Small intestine (tissue), 7 donors: ENCODE results near the gene GOLGB1. TPM values are rescaled to one million over a fixed set of nuclear protein-coding genes. Genes with fewer than 3 reads are reported as not detected.

ENCODE experiments used
- DNase-seq, 2 donors: peaks; one replicate each; pipeline versions ENCODE4 v3.0.0 to v3.0.0-alpha.2; 2013
- FAIRE-seq: peaks from 2 replicates; lab custom pipeline; 2012; peaks lifted over from hg19 to GRCh38; lab: Jason Lieb, UNC
- H3K27ac ChIP-seq, 3 donors: one replicate each; pipeline ENCODE4 v1.5.1; 2013; ENCODE audit warnings: low read length in 2 of 3, mild to moderate bottlenecking in 2 of 3, control low read depth in 1 of 3, inconsistent platforms in 1 of 3, low read depth in 1 of 3, moderate library complexity in 1 of 3
- H3K27me3 ChIP-seq, 3 donors: one replicate each; pipeline ENCODE4 v1.6.1; 2013; ENCODE audit warnings: low read length in 3 of 3, inconsistent platforms in 1 of 3; ENCODE audit not compliant: control insufficient read depth in 3 of 3, insufficient read depth in 3 of 3
- H3K36me3 ChIP-seq, 3 donors: one replicate each; pipeline ENCODE4 v1.6.1; 2013; ENCODE audit warnings: low read length in 3 of 3, inconsistent platforms in 1 of 3, low read depth in 1 of 3, mild to moderate bottlenecking in 1 of 3, moderate library complexity in 1 of 3; ENCODE audit not compliant: control insufficient read depth in 3 of 3, insufficient read depth in 2 of 3
- H3K4me1 ChIP-seq, 3 donors: one replicate each; pipeline ENCODE4 v1.6.1; 2013; ENCODE audit warnings: low read length in 2 of 3, inconsistent platforms in 1 of 3, low read depth in 1 of 3, mild to moderate bottlenecking in 1 of 3, moderate library complexity in 1 of 3; ENCODE audit not compliant: control insufficient read depth in 3 of 3, insufficient read depth in 2 of 3
- H3K4me3 ChIP-seq, 3 donors: one replicate each; pipeline ENCODE4 v1.5.1; 2013; ENCODE audit warnings: low read length in 3 of 3, control low read depth in 1 of 3, inconsistent platforms in 1 of 3, low read depth in 1 of 3, mild to moderate bottlenecking in 1 of 3, moderate library complexity in 1 of 3
- H3K9me3 ChIP-seq, 2 donors: one replicate each; pipeline ENCODE4 v1.6.1; 2013; ENCODE audit warnings: low read depth in 1 of 2, low read length in 1 of 2; ENCODE audit not compliant: control insufficient read depth in 2 of 2, insufficient read depth in 1 of 2
- WGBS, 3 donors: extraction: QIAGEN DNeasy Blood & Tissue Kit; methylation state at CpG; one replicate each; pipeline ENCODE4 v1.1.7; 2013; 5-methylcytosine and 5-hydroxymethylcytosine counted together
- polyA plus RNA-seq, 4 donors: library from polyadenylated mRNA; stranded (reverse) in 3 of 4; unstranded in 1 of 4; fragments of 200-250 nt in 3 of 4; fragments of 120-200 nt in 1 of 4; gene quantifications; one replicate each; pipeline versions ENCODE4 v1.2.1 to v1.2.3, GENCODE V29; 2013
- donor health status: healthy with polysubstance abuse.
- donor health status: control.
- donor health status: control.
- donor health status: Bipolar disorder and iron deficiency.
- donor health status: healthy.

Gene GOLGB1
- polyA plus RNA-seq, 4 donors, result 17.3 to 65.1 (median 25.5) TPM

GRCh38 chr3:121648219-121648958 is 101.2 kb downstream of the GOLGB1 start:
- Histone ChIP-seq H3K4me3 (no peak overlapping the region), H3K27ac (no peak overlapping the region), H3K36me3 (peaks cover 0 to 4% (median 2%) of the 10 kb centered on the region in 3 donors), H3K9me3 (no peaks in the 10 kb centered on the region), H3K4me1 (no peaks in the 10 kb centered on the region), H3K27me3 (no peaks in the 10 kb centered on the region)
- FAIRE-seq (no peak), DNase-seq (no peak)
- 69 to 92% (median 92%) methylated on average over 6 of the region's 6 CpGs for WGBS, 3 donors

DNA sequence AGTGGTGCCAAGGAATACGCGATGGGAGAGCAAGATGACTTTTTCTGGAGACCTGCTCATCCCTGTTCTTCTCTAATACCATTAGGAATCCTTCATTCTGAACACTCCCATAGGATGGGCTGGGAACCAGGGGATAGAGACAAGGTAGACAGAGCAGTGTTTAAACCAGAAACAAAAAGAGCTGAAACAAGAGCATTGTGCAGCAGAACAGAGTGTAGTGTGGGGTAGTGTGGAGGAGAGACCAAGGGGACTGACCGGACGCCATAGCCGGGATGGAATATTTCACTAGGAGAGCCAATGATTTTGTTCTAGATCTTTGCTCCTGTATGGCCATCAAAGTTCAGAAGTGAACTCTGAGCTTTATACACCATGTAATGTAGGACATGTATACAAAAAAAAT is 104.5 kb downstream of the GOLGB1 start:
- no peaks in the 10 kb centered on the region for H3K27me3 ChIP-seq
- H3K4me1 ChIP-seq, result no peaks in the 10 kb centered on the region
- peaks cover 0 to 4% (median 2%) of the 10 kb centered on the region in 3 donors for H3K36me3 ChIP-seq
- no peak for DNase-seq
- 97 to 98% (median 98%) methylated on average over 5 of the region's 5 CpGs for WGBS, 3 donors
- H3K27ac ChIP-seq, result no peak overlapping the region
- no peak overlapping the region for H3K4me3 ChIP-seq
- H3K9me3 ChIP-seq, result no peaks in the 10 kb centered on the region
- no peak for FAIRE-seq

- Histone ChIP-seq H3K36me3 (peaks cover 0 to 5% (median 4%) of the 10 kb centered on the region in 3 donors), H3K27ac (no peak overlapping the region), H3K27me3 (no peaks in the 10 kb centered on the region), H3K9me3 (no peaks in the 10 kb centered on the region), H3K4me1 (no peaks in the 10 kb centered on the region), H3K4me3 (no peak overlapping the region)
- DNase-seq (no peak), FAIRE-seq (no peak)
- WGBS, 3 donors, result 88 to 90% (median 89%) methylated on average over 9 of the region's 9 CpGs
Measured at GRCh38 chr3:121642601-121643314, 106.8 kb downstream of the GOLGB1 start.

DNA sequence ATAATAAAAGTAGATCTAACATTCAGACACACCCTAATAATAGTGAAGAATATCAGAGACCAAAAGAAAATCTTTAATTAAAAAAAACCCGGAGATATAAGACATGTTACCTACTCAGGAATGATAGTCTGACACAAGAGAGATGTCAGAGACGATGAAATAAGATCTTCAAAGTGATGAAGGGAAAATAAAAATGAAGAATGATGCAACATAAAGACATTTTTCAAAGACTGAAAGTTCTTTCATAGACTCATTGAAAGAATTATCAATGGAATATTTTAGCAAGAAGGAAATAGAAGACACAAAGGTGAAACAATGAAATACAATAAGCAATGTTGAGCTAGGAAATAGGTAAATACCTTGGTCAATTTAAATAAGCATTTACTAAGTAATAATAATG is 108.4 kb downstream of the GOLGB1 start:
- DNase-seq, result no peak
- FAIRE-seq, result no peak
- peaks cover 0 to 7% (median 4%) of the 10 kb centered on the region in 3 donors for H3K36me3 ChIP-seq
- H3K9me3 ChIP-seq, result no peaks in the 10 kb centered on the region
- no peaks in the 10 kb centered on the region for H3K4me1 ChIP-seq
- H3K27me3 ChIP-seq, result no peaks in the 10 kb centered on the region
- no peak overlapping the region for H3K4me3 ChIP-seq
- 89 to 98% (median 92%) methylated on average over 2 of the region's 2 CpGs for WGBS, 3 donors
- H3K27ac ChIP-seq, result no peak overlapping the region

GRCh38 chr3:121637922-121638321 is 111.6 kb downstream of the GOLGB1 start:
- Histone ChIP-seq H3K9me3 (no peaks in the 10 kb centered on the region), H3K4me3 (no peak overlapping the region), H3K27me3 (no peaks in the 10 kb centered on the region), H3K27ac (no peak overlapping the region), H3K36me3 (peaks cover 0 to 5% (median 3%) of the 10 kb centered on the region in 3 donors), H3K4me1 (no peaks in the 10 kb centered on the region)
- 90 to 100% (median 94%) methylated on average over 1 of the region's 1 CpG for WGBS, 3 donors
- no peak for FAIRE-seq
- no peak for DNase-seq

DNA sequence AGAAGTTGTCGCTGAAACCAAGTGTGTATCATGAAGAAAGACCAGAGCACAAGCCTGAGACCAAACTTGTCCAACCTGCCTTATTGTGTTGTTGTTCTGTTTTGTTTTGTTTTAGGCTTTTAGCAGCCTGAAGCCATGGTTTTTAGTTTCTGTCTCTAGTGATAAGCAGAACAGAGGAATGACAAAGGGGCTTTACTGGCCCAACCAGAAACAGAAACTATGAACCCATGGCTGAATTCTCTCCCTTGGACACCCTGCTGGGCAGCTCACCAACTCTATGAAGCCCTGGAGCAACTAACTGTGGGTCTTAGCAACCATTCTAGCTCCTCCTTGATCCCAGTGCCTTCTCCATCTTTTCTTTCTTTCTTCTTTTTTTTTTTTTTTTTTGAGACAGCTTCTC is 119.2 kb downstream of the GOLGB1 start:
- Histone ChIP-seq H3K4me1 (no peaks in the 10 kb centered on the region), H3K27me3 (no peaks in the 10 kb centered on the region), H3K4me3 (no peak overlapping the region), H3K9me3 (no peaks in the 10 kb centered on the region), H3K36me3 (no peaks in the 10 kb centered on the region), H3K27ac (no peak overlapping the region)
- WGBS, 3 donors, result 96 to 100% (median 97%) methylated on average over 1 of the region's 1 CpG
- FAIRE-seq, result no peak
- DNase-seq, result no peak

GRCh38 chr3:121629601-121630000 is 119.9 kb downstream of the GOLGB1 start:
- Histone ChIP-seq H3K4me1 (no peaks in the 10 kb centered on the region), H3K36me3 (no peaks in the 10 kb centered on the region), H3K4me3 (no peak overlapping the region), H3K9me3 (no peaks in the 10 kb centered on the region), H3K27ac (no peak overlapping the region), H3K27me3 (no peaks in the 10 kb centered on the region)
- 87 to 96% (median 94%) methylated on average over 6 of the region's 6 CpGs for WGBS, 3 donors
- DNase-seq, result no peak
- no peak for FAIRE-seq

GRCh38 chr3:121627622-121628021 is 121.9 kb downstream of the GOLGB1 start:
- no peaks in the 10 kb centered on the region for H3K9me3 ChIP-seq
- H3K27ac ChIP-seq, result no peak overlapping the region
- no peaks in the 10 kb centered on the region for H3K4me1 ChIP-seq
- no peaks in the 10 kb centered on the region for H3K36me3 ChIP-seq
- FAIRE-seq (no peak), DNase-seq (no peak)
- H3K27me3 ChIP-seq, result no peaks in the 10 kb centered on the region
- no peak overlapping the region for H3K4me3 ChIP-seq
- WGBS, 3 donors, result 66 to 84% (median 80%) methylated on average over 3 of the region's 3 CpGs
